IMR-90 (cell line): ENCODE measurements around the gene COLEC11.

Experiments used
- BHLHE40 ChIP-seq: fragments of 150-350 bp; IDR thresholded peaks from 2 replicates; pipeline ENCODE4 v1.6.1; 2016; ENCODE audit warnings: mild to moderate bottlenecking, low read depth, low read length
- CTCF ChIP-seq: conservative IDR thresholded peaks from 2 replicates; pipeline ENCODE4 v1.5.1; 2012; ENCODE audit warnings: mild to moderate bottlenecking, low read depth, low read length, improper control_type of control experiment
- MAZ ChIP-seq: IDR thresholded peaks from 2 replicates; pipeline ENCODE4 v1.6.1; 2012; ENCODE audit warnings: low read depth, mild to moderate bottlenecking, low read length, improper control_type of control experiment, moderate library complexity, borderline replicate concordance
- NFE2L2 ChIP-seq: fragments of 150-350 bp; IDR thresholded peaks from 2 replicates; pipeline ENCODE4 v1.6.1; 2016; ENCODE audit warnings: low read depth, mild to moderate bottlenecking, low read length
- RAD21 ChIP-seq: IDR thresholded peaks from 2 replicates; pipeline ENCODE4 v1.6.1; 2012; ENCODE audit warnings: low read length, improper control_type of control experiment
- RCOR1 ChIP-seq: IDR thresholded peaks from 2 replicates; pipeline ENCODE4 v1.6.1; 2012; ENCODE audit warnings: mild to moderate bottlenecking, low read length, improper control_type of control experiment; ENCODE audit not compliant: insufficient replicate concordance

DNA sequence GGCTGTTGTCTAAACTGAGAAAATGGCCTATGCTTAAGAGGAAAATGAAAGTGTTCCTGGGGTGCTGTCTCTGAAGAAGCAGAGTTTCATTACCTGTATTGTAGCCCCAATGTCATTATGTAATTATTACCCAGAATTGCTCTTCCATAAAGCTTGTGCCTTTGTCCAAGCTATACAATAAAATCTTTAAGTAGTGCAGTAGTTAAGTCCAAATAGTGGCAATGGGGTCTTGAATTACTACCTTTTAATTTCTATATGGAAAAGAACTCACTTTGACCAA lies 49.3 kb downstream of the COLEC11 start:
- TF ChIP-seq BHLHE40 (no peak), CTCF (no peak), NFE2L2 (no peak), RCOR1 (no peak), RAD21 (no peak), MAZ (no peak)
